ENCODE measurements around the gene PCDHGC4.

The PCDHGC4 gene

DNA sequence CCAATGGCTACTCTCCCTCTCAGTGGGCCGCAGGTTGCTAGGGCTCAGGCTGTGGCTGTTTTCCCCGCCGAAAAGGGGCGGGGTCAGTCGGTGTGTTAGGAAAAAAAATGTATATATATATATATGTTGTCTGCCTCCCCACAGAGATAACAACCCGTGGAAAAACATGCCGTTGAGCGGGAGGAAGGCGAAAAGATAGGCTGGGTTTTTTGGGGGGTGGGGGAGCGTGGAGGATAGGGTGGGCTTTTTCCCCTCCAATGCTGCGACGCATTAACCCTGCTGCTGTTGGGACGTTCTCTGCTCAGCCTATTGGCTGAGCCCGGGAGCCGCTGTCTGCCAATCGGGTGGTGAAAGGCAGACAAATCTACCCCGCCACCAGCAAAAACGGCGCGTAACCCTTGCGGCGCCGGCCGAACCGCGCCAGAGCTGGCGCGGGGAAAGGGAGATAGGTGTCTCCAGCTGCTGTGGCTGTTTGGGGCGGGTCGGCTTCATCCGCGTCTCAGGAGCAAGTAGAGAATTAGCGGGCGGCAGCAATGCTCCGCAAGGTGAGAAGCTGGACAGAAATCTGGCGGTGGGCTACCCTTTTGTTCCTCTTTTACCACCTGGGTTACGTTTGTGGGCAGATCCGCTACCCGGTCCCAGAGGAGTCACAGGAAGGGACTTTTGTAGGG lies at the start of gene PCDHGC4:
TSS of gene PCDHGC4 (plus strand) at position 390 of the 671 bp plus-strand sequence. CDS start at position 534, 144 bp downstream.
- no peak for DNase-seq (ENCODE audit: low spot score)

DNA sequence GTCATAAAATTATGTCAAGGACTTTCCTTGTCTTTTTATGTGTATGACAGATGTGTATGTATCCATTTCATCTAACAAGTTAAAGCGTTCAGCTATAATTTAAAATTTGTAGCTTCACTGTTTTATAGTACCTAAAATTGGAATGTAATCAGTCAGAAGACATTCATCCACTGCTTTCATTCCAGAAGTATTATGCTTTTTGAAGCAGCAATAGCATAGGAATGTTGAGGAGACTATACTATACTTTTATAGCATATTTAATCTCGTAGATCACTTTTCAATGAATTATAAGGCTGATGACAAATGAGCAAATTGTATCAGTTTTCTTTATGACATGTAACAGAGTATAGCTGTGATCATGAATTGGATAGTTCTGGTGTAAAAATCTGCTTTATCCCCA lies 47.6 kb upstream of the PCDHGC4 start:
- no peak for DNase-seq (ENCODE audit: low spot score)

DNA sequence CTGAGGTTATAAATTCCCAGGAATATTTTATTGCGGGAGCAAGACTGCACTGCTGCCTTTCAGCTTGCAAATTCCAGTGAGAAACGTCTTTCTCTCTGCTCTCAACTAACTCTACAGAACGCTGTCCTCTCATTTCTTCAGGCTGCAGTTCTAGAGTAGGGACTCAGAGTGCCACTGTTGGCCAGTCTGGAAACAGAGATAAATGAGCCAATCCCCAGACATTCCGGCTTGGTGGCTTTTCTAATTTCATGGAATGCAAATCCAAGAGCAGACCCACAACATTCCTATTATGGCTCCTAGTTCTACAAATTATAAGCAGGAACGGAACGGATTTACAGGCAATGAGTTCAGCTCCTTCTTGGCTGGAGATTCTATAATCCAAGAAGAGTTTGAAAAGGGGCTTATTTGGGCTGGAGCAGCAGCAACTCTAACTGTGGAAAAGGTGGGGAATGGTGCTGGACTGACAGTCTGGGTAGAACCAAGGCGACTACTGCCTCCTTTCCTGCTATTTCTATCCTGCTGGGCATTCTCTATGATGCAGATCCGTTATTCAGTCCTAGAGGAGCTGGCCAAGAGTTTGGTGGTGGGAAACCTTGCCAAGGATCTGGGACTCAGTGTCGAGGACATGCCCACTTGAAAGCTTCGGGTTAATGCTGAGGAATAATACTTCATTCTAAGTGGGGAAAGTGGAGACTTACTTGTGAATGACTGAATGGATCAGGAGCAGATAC lies 45.3 kb upstream of the PCDHGC4 start:
- no peak for DNase-seq (ENCODE audit: low spot score)

DNA sequence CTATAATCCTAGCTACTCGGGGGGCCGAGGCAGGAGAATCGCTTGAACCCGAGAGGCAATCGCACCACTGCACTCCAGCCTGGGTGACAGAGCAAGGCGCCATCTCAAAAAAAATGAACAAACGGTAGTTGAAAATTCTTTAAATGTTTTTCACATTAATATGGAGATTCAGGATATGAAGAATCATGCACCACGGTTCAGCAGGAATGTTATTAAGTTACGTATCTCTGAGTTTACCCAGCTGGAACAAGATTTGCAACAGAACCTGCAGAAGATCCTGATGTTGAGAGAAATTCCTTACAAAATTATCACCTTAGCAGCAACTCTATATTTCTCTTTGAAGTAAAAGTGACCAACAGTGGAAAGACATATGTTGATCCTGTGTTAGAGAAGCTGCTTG lies 44.5 kb upstream of the PCDHGC4 start:
- no peak for DNase-seq (ENCODE audit: low spot score)

DNA sequence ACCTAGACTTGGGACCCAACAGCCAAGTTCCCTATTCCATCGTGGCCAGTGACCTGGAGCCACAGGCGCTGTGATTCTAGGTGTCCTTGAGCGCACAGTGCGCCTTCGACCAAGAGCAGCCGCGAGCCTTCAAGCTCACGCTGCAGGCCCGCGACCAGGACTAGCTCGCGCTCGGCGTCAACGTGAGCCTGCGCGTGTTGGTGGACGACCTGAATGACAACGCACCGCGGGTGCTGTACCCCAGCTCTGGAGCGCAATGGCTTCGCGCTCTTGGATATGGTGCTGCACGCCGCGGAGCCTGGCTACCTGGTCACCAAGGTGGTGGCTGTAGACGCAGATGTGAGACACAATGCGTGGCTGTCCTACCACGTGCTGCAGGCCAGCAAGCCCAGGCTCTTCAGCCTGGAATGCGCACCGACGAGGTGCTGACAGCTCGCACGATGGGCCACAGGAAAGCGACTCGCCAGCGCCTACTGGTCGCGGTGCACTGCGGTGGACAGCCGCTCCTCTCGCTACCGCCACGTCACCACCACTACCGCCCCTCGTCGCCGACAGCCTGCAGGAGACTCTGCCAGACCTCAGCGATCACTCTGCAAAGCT lies 43.2 kb upstream of the PCDHGC4 start:
- DNase-seq (ENCODE audit: low spot score) = no peak

DNA sequence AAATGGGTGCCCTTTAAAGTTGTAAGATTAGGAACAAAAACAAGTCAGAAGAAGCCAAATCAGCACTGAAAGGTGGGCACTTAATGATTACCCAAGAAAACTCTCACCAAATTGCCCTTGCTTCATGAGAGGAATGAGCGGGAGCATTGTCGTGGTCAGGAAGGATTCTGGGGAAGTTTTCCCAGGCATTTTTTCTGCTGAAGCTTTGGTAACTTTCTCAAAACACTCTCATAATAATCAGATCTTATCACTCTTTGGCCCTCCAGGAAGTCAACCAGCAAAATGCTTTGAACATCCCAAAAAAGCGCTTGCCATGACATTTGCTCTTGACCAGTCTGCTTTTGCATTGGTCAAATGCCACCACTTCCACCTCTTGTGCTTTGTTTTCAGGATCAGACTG lies 19.5 kb upstream of the PCDHGC4 start:
- DNase-seq (ENCODE audit: low spot score) = no peak

DNA sequence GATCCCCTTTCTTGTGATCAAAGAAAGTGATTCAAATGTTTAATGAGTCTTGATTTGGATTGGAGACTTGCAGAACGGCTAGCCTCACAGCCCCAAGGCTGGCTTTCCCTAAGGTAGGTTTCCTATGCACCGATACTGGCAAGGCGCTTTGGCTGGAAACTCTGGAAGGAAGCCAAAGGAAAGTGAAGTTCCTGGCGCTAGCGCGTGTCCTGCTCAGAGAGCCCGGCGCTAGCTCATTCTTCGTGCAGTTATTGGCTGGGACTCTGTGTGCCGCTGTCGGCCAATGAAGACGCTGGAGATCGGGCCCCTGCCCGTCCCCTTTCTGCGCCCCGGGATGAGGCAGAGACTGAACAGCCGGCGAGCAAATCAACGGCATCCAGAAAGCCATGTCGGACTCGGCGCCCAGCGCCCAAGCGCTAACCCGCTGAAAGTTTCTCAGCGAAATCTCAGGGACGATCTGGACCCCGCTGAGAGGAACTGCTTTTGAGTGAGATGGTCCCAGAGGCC lies 9.2 kb upstream of the PCDHGC4 start, which contains the start of gene PCDHGC3:
TSS of gene PCDHGC3 (plus strand) at position 342 of the 507 bp plus-strand sequence. CDS start at position 493, 151 bp downstream.
- DNase-seq (ENCODE audit: low spot score) = peak; percentile 39

DNA sequence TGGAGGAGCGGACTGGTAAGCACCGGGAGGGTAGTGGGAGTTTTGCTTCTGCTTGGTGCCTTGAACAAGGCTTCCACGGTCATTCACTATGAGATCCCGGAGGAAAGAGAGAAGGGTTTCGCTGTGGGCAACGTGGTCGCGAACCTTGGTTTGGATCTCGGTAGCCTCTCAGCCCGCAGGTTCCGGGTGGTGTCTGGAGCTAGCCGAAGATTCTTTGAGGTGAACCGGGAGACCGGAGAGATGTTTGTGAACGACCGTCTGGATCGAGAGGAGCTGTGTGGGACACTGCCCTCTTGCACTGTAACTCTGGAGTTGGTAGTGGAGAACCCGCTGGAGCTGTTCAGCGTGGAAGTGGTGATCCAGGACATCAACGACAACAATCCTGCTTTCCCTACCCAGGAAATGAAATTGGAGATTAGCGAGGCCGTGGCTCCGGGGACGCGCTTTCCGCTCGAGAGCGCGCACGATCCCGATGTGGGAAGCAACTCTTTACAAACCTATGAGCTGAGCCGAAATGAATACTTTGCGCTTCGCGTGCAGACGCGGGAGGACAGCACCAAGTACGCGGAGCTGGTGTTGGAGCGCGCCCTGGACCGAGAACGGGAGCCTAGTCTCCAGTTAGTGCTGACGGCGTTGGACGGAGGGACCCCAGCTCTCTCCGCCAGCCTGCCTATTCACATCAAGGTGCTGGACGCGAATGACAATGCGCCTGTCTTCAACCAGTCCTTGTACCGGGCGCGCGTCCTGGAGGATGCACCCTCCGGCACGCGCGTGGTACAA lies 8.5 kb upstream of the PCDHGC4 start:
- no peak for DNase-seq (ENCODE audit: low spot score)

DNA sequence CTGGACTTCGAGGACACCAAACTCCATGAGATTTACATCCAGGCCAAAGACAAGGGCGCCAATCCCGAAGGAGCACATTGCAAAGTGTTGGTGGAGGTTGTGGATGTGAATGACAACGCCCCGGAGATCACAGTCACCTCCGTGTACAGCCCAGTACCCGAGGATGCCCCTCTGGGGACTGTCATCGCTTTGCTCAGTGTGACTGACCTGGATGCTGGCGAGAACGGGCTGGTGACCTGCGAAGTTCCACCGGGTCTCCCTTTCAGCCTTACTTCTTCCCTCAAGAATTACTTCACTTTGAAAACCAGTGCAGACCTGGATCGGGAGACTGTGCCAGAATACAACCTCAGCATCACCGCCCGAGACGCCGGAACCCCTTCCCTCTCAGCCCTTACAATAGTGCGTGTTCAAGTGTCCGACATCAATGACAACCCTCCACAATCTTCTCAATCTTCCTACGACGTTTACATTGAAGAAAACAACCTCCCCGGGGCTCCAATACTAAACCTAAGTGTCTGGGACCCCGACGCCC lies 7.7 kb upstream of the PCDHGC4 start:
- no peak for DNase-seq (ENCODE audit: low spot score)

DNA sequence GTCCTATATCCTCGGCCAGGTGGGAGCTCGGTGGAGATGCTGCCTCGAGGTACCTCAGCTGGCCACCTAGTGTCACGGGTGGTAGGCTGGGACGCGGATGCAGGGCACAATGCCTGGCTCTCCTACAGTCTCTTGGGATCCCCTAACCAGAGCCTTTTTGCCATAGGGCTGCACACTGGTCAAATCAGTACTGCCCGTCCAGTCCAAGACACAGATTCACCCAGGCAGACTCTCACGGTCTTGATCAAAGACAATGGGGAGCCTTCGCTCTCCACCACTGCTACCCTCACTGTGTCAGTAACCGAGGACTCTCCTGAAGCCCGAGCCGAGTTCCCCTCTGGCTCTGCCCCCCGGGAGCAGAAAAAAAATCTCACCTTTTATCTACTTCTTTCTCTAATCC lies 7.0 kb upstream of the PCDHGC4 start:
- no peak for DNase-seq (ENCODE audit: low spot score)

DNA sequence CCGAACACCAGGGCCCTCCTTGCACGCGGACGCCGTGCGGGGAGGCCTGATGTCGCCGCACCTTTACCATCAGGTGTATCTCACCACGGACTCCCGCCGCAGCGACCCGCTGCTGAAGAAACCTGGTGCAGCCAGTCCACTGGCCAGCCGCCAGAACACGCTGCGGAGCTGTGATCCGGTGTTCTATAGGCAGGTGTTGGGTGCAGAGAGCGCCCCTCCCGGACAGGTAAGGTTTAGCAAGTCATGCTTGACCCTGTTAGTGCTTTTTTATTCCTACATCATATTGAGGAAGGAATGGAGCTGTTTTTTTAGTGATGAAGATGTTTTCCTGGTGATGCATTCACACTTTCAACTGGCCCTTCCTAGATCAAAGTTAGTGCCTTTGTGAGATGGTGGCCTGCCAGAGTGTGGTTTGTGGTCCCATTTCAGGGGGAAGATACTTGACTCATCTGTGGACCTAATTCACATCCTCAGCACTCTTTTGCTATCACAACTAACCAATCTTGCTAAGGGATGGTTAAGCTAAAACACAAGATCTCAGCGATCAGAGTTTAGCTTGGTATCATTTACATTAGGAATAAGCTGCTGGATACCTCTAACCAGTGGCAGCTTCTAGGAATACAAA lies 6.4 kb upstream of the PCDHGC4 start:
- peak; percentile 12 for DNase-seq (ENCODE audit: low spot score)

DNA sequence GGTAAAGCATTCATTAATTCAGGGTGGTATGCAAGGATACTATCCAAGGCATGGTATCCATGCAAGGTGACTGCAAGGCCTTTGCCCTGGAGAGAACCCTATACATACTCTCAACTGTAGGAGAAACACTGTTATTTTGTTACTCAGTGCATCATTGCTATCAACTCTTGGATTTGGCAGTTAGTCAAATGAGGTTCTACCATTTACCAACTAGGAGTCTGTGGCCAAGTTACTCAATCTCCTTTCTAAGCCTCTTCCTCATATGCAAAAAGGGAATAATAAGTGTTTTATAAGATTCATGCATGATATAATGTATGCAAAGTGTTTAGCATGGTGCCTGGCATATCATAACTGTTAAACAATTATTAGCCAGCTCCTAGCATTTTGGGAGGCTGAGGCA lies 5.1 kb upstream of the PCDHGC4 start:
- DNase-seq (ENCODE audit: low spot score) = no peak

DNA sequence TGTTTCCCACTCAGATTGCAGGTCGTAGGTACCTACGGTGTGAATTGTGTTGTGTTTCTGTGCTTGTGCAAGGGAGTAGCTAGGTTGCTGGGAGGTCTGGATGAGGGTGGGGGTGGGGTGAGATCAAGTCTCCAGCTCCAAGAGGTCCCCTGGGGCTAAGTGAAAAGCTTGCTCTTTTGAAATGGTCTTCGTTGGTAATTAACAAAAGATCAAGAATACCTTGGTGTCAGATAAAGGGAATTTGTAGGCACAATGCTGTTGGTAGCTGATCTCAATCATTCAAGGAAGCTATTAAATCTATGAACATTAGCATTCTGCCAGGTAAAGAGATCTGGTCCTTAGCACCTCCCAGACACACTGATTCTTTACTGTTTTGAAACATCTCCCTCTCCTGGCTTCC lies 928 bp upstream of the PCDHGC4 start:
- DNase-seq (ENCODE audit: low spot score) = no peak

DNA sequence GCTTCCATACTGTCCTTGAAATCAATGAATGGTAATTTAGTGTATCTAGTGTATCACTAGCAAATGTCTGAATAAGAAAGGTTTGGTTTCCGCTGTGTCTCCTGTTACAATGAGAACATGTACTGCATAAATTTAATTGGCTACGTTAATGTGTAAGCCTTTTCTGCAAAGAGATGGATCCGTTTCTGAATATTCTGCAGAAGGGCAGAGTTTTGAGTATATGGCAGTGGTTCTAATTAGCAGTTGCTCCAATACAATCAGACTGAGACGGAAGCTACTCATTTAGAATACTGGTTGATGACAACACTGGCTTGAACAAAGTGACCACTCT lies 555 bp upstream of the PCDHGC4 start:
- DNase-seq (ENCODE audit: low spot score) = no peak

DNA sequence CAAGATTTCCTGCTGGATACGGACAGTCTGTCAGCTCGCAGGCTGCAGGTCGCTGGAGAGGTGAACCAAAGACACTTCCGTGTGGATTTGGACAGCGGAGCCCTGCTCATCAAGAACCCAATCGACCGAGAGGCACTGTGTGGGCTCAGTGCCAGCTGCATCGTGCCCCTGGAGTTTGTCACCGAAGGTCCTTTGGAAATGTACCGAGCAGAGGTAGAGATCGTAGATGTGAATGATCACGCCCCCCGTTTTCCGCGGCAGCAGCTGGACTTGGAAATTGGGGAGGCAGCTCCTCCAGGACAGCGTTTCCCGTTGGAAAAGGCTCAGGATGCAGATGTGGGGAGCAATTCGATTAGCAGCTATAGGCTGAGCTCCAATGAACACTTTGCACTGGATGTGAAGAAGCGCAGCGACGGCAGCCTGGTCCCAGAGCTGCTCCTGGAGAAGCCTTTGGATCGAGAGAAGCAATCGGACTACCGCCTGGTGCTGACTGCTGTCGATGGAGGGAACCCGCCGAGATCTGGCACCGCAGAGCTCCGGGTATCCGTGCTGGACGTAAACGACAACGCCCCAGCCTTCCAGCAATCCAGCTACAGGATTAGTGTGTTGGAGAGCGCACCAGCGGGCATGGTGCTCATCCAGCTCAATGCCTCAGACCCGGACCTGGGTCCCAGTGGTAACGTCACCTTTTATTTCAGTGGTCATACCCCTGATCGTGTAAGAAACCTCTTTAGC lies 658 bp downstream of the PCDHGC4 start:
- DNase-seq (ENCODE audit: low spot score) = no peak

DNA sequence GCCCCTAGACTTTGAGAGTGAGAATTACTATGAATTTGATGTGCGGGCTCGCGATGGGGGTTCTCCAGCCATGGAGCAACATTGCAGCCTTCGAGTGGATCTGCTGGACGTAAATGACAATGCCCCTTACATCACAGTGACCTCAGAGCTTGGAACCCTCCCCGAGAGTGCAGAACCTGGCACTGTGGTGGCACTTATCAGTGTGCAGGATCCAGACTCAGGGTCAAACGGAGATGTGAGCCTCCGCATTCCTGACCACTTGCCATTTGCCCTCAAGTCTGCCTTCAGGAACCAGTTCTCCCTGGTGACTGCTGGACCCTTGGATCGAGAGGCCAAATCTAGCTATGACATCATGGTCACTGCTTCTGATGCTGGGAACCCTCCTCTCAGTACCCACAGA lies 1.3 kb downstream of the PCDHGC4 start:
- DNase-seq (ENCODE audit: low spot score) = no peak

DNA sequence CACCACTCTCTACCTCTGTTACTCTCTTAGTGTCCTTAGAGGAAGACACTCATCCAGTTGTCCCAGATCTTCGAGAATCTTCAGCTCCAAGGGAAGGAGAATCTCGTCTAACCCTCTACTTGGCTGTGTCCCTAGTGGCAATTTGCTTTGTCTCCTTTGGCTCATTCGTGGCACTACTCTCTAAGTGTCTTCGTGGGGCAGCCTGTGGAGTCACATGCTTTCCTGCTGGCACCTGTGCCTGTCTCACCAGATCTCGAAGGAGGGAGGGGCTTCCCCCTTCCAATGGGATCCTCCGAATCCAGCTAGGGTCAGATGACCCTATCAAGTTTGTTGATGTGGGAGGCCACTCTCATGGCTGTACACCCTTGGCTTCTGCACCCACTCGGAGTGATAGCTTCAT lies 2.3 kb downstream of the PCDHGC4 start:
- DNase-seq (ENCODE audit: low spot score) = no peak

DNA sequence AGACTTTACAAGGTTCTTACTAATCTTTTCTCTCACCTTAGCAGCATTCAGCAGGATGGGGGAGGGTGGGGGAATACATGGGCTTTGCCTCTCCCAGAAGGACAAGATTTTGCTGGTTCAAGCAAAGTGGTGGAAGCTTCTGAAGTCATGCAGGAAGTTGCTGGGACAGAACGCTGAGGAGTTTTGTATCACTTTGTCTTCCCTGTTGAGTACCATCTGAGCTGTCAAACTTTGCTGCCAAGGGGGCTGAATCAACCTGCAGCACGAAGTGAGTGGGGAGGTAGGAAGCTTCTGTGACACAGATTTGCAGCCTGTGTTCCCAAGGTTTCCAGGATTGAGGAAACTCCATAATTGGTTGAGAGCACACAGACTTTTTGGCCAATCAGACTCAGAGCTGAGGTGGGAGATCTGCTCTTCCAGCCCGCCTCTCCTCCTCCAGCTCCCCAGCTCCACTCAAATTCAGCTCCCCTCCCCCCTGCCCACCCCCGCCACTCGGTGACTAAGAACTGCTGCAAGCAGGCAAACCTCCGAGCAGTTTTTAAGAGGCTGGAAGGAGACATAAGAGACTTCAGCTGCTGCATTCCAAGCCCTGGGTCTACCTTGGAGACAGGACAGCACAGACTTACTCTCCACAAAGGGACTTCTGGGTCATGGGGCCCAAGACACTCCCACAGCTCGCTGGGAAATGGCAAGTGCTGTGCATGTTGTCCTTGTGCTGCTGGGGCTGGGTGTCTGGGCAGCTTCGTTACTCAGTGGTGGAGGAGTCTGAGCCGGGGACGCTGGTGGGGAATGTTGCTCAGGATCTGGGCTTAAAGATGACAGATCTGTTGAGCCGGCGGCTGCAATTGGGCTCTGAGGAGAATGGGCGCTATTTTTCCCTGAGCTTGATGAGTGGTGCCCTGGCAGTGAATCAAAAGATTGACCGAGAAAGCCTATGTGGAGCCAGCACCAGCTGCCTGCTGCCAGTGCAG lies 4.0 kb downstream of the PCDHGC4 start, which contains the start of gene PCDHGC5:
TSS of gene PCDHGC5 (plus strand) at position 491 of the 971 bp plus-strand sequence. CDS start at position 651, 160 bp downstream.
- DNase-seq (ENCODE audit: low spot score) = no peak

DNA sequence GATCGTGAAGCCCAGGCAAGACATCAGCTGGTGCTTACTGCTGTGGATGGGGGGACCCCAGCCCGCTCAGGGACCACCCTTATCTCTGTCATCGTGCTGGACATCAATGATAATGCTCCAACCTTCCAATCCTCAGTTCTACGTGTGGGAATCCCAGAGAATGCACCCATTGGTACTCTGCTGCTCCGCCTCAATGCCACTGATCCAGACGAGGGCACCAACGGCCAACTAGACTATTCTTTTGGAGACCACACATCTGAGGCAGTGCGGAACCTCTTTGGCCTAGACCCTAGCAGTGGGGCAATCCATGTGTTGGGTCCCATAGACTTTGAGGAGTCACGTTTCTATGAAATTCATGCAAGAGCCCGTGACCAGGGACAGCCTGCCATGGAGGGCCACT lies 5.0 kb downstream of the PCDHGC4 start:
- DNase-seq (ENCODE audit: low spot score) = no peak

DNA sequence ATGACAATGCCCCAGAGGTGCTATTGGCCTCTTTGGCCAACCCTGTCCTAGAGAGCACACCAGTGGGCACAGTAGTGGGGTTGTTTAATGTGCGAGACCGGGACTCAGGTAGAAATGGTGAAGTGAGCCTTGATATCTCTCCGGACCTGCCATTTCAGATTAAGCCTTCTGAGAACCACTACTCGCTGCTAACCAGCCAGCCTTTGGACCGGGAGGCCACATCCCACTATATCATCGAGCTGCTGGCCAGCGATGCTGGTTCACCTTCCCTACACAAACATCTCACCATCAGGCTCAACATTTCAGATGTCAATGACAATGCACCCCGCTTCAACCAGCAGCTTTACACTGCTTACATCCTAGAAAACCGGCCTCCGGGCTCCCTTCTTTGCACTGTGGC lies 5.4 kb downstream of the PCDHGC4 start:
- DNase-seq (ENCODE audit: low spot score) = no peak
